HCT116 (cell line): ENCODE data around the gene SEMA3E.

Experiments
- POLR2AphosphoS5 ChIP-seq: IDR thresholded peaks from 2 replicates; pipeline ENCODE4 v1.6.1; 2011; ENCODE audit warnings: mild to moderate bottlenecking, low read depth, low read length, moderate library complexity
- RAD21 ChIP-seq: IDR thresholded peaks from 2 replicates; pipeline ENCODE4 v1.6.1; 2012; ENCODE audit warnings: low read depth, mild to moderate bottlenecking

DNA sequence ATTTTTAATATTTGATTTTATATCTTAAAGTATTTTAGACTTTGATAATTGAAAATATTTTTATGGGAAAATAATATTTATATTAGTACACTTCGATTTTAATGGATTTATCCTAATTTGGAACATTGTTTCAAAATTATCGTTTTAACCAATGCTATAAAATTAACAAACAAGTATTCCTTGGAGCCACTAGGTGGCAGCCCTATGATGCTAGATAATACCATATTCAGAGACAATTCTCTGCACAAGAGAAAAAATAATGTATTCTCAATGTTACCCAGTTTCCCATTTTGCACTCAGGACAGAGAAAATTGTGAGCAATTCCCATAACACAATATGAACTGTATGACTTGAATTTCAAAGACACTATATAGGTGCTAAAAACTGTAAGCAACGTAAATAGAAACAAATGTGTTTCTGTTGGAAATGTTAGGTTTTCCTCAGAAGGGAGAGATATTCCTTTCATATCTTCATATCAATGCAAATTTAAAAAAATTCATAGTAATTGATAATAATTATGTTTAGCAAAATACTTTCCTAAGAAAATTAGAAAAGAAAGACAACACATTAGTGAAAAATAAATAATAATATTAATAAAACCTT lies 237.8 kb downstream of the SEMA3E start:
- TF ChIP-seq POLR2AphosphoS5 (no peak), RAD21 (peak; percentile 76)
